GM23338 (cell line): ENCODE results near the gene TECR.

Experiments
- CREB1 ChIP-seq: fragments of 250-450 bp; sonication (Bioruptor Pico); IDR thresholded peaks from 2 replicates; pipeline ENCODE4 v1.5.0; 2020; ENCODE audit warnings: low read depth, mild to moderate bottlenecking, moderate library complexity
- CTCF ChIP-seq, 2 experiments: fragments of 200-600 bp in 1 of 2; sonication (generic) in 1 of 2; conservative IDR thresholded peaks; 2 replicates each; pipeline versions ENCODE4 v1.5.1 to v1.6.1; 2016 to 2017; ENCODE audit warnings: antibody characterized with exemption in 2 of 2, low read depth in 2 of 2, mild to moderate bottlenecking in 2 of 2, moderate library complexity in 1 of 2
- ETS1 ChIP-seq: IDR thresholded peaks from 2 replicates; pipeline ENCODE4 v1.6.1; 2016; ENCODE audit warnings: antibody characterized with exemption
- EZH2 ChIP-seq: fragments of 200-600 bp; sonication (generic); IDR thresholded peaks from one replicate; pipeline ENCODE4 v1.8.0; 2017; ENCODE audit warnings: antibody characterized with exemption, mild to moderate bottlenecking, low read depth; ENCODE audit not compliant: unreplicated experiment
- EZH2phosphoT487 ChIP-seq: fragments of 200-600 bp; sonication (generic); IDR thresholded peaks from one replicate; pipeline ENCODE4 v1.8.1; 2018; ENCODE audit warnings: antibody characterized with exemption; ENCODE audit not compliant: unreplicated experiment
- JUNB ChIP-seq: IDR thresholded peaks from one replicate; pipeline ENCODE4 v1.6.1; 2016; ENCODE audit warnings: antibody characterized with exemption; ENCODE audit not compliant: unreplicated experiment
- NANOG ChIP-seq: IDR thresholded peaks from 2 replicates; pipeline ENCODE4 v1.6.1; 2016; ENCODE audit warnings: antibody characterized with exemption, borderline replicate concordance
- POLR2AphosphoS5 ChIP-seq: IDR thresholded peaks from 2 replicates; pipeline ENCODE4 v1.6.1; 2016; ENCODE audit warnings: antibody characterized with exemption, low read depth
- REST ChIP-seq: IDR thresholded peaks from one replicate; pipeline ENCODE4 v1.6.1; 2018; ENCODE audit warnings: antibody characterized with exemption; ENCODE audit not compliant: unreplicated experiment
- STAT1 ChIP-seq: IDR thresholded peaks from one replicate; pipeline ENCODE4 v1.6.1; 2016; ENCODE audit warnings: antibody characterized with exemption; ENCODE audit not compliant: unreplicated experiment
- ZNF114 ChIP-seq: fragments of 250-450 bp; sonication (Bioruptor Pico); IDR thresholded peaks from 2 replicates; pipeline ENCODE4 v1.5.0; 2020; ENCODE audit warnings: mild to moderate bottlenecking, moderate library complexity

- no peak for TF ChIP-seq NANOG
- TF ChIP-seq CTCF (conservative IDR thresholded peaks at IDR 0.05; ENCODE audit: low read depth in 2 of 2), result no peak
- no peak for TF ChIP-seq EZH2
- TF ChIP-seq ETS1, result no peak
- TF ChIP-seq EZH2phosphoT487, result no peak
- no peak for TF ChIP-seq REST
- no peak for TF ChIP-seq POLR2AphosphoS5
- TF ChIP-seq STAT1, result no peak
- no peak for TF ChIP-seq CREB1
- no peak for TF ChIP-seq JUNB
- TF ChIP-seq ZNF114 (CRISPR knock-in tag), result no peak
Measured at GRCh38 chr19:14553939-14554243, 24.5 kb downstream of the TECR start.
